ENCODE data around the gene SPATA33. TPM values are rescaled to one million over a fixed set of nuclear protein-coding genes. Genes with fewer than 3 reads are reported as not detected.

Gene SPATA33
- total and polyA plus RNA-seq, 10 of the 15 experiments (the other 5 are each of a cell fraction or from before 2014, with no cell fraction given), result 1.1 to 15.8 (median 7.6) TPM

DNA sequence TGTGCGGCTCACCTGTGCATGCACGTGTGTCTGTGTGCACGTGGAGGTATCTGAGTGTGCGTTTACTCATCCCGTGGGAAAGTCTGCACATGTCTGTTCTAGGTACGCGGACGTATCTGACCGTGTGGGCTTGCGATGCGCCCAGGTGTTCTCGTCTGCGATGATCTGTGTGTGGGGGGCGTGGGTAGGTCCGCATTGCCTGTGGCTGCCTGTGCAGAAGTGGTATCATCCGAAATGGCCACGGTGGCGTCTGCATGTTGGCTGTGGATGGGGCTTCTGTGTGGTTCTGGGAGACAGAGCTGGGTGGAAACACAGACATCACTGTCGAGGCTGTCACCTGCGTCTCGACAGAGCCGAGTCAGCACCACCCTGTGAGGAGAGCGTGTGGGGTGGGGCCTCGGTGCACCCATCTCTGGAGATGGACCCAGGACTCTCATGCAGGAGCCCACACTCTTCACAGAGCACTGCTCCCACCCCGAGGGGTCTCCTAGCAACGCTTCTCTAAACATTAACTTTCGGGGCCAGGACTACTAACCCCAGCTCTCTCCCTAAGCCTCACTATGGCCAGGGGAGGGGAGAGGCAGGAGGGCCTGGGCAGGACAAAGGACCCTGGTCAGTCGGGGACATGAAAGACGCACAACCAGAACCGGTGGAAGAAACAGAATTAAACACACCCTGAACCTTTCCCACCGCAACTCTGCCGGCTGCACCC lies 35.8 kb upstream of the SPATA33 start:
- Histone ChIP-seq H3K79me2 (ENCODE audit: control insufficient read depth, insufficient read depth, low read length) (no peaks in the 10 kb centered on the region), H4K20me1 (ENCODE audit: control insufficient read depth, insufficient read depth) (no peaks in the 10 kb centered on the region), H3K4me1 (ENCODE audit: control insufficient read depth, insufficient read depth, low read length) (no peaks in the 10 kb centered on the region), H3K27me3 (replicated peaks in 1 of 2; ENCODE audit: control insufficient read depth in 2 of 2, insufficient read depth in 2 of 2, low read length in 1 of 2) (0 out of 4 replicates have a peak, but pooled peaks cover 0 to 2% of the 10 kb centered on the region in 2 experiments), H3K27ac (ENCODE audit: control insufficient read depth, insufficient read depth) (no peak overlapping the region), H3K9me3 (replicated peaks; ENCODE audit: control insufficient read depth, insufficient read depth, low read length) (no peaks in the 10 kb centered on the region), H3K36me3 (ENCODE audit: control insufficient read depth in 2 of 2, insufficient read depth in 2 of 2, low read length in 1 of 2) (no peaks in the 10 kb centered on the region), H3K4me2 (ENCODE audit: control insufficient read depth, insufficient read depth) (no peak overlapping the region), H3K9ac (ENCODE audit: control insufficient read depth, insufficient read depth, low read length) (no peak overlapping the region), H2AFZ (ENCODE audit: control insufficient read depth, low read depth, low read length) (no peak overlapping the region), H3K4me3 (no peak overlapping the region)
- no peak for FAIRE-seq
- WGBS (ENCODE audit: insufficient coverage, insufficient replicate concordance, low lambda C conversion rate, missing lambda C conversion rate), result 58% methylated on average over 32 of the region's 32 CpGs
- ChIA-PET SMC1A (ENCODE audit: uncharacterized antibody, unreplicated experiment) (no interaction called here), CTCF (no interaction called here), POLR2A (no interaction called here), RAD21 (ENCODE audit: unreplicated experiment) (no interaction called here)
- intact Hi-C loops (cut with micrococcal nuclease; ENCODE audit: unreplicated experiment) (no loop called here), in situ Hi-C loops (cut with MboI) (no loop called here)
- TF ChIP-seq RFX5 (IDR thresholded peaks at IDR 0.05; ENCODE audit: low read depth, low read length) (no peak), SUZ12 (IDR thresholded peaks at IDR 0.05; ENCODE audit: unreplicated experiment) (no peak), BHLHE40 (IDR thresholded peaks at IDR 0.05; ENCODE audit: borderline replicate concordance in 1 of 2, low read depth in 2 of 2, low read length in 1 of 2) (no peak), STAT1 (conservative IDR thresholded peaks at IDR 0.05) (no peak), CBX3 (IDR thresholded peaks at IDR 0.05; ENCODE audit: borderline replicate concordance, low read depth) (no peak), ESRRA (IDR thresholded peaks at IDR 0.05; ENCODE audit: low read length) (no peak), ZNF217 (IDR thresholded peaks at IDR 0.05) (no peak), FOS (IDR thresholded peaks at IDR 0.05; ENCODE audit: borderline replicate concordance, extremely low read depth, insufficient read length) (no peak), ZNF384 (IDR thresholded peaks at IDR 0.05; ENCODE audit: borderline replicate concordance, low read depth, low read length) (no peak), SREBF1 (IDR thresholded peaks at IDR 0.05; ENCODE audit: low read length) (no peak), NRF1 (conservative IDR thresholded peaks at IDR 0.05; ENCODE audit: low read depth, low read length) (no peak), HDGF (IDR thresholded peaks at IDR 0.05) (no peak)
- TF ChIP-seq, protein P1, sequence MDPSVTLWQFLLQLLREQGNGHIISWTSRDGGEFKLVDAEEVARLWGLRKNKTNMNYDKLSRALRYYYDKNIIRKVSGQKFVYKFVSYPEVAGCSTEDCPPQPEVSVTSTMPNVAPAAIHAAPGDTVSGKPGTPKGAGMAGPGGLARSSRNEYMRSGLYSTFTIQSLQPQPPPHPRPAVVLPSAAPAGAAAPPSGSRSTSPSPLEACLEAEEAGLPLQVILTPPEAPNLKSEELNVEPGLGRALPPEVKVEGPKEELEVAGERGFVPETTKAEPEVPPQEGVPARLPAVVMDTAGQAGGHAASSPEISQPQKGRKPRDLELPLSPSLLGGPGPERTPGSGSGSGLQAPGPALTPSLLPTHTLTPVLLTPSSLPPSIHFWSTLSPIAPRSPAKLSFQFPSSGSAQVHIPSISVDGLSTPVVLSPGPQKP (IDR thresholded peaks at IDR 0.05; ENCODE audit: low read depth, low read length), result no peak
- no peak for ATAC-seq
- DNase-seq (ENCODE audit: low read depth, low spot score), result no peak
- BruUV-seq (replicated peaks), result no TSS peak

Data from GM12878 (cell line).